ENCODE measurements around the gene MAT2B. TPM values are rescaled to one million over a fixed set of nuclear protein-coding genes. Genes with fewer than 3 reads are reported as not detected.

Gene MAT2B
- polyA plus RNA-seq, 1 of the 3 experiments (the other 2 are of a cell fraction) = 30.1 TPM

DNA sequence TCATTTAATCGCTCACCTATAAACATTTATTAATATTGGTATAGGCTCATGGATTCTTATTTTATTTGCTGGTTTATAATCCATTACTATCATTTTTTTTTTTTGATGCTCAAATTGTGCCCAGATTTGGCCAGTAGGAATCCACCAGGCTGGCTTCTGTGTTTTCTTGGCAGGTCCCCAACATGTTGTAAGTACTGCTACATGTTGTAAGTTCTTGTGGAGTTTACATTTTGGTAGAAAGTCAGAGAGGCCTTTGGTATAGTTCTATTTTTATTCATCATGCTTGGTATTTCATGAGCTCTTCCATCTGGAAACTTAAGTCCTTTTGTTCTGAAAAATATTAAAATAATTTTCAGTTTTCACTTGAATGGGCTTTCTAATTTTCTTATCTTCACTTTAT is 47.1 kb downstream of the MAT2B start:
- Histone ChIP-seq H3K4me2 (no peak overlapping the region), H4K20me1 (ENCODE audit: insufficient read depth) (no peaks in the 10 kb centered on the region), H3K9me2 (no peaks in the 10 kb centered on the region), H3K9ac (no peak overlapping the region), H3K4me1 (ENCODE audit: control insufficient read depth in 1 of 2, insufficient read depth in 2 of 2, low read depth in 1 of 2, low read length in 1 of 2) (no peaks in the 10 kb centered on the region), H3K27ac (ENCODE audit: low read depth in 2 of 2, low read length in 1 of 2) (no peak overlapping the region), H3K27me3 (ENCODE audit: insufficient read depth) (no peaks in the 10 kb centered on the region), H3K79me2 (ENCODE audit: insufficient read depth) (no peaks in the 10 kb centered on the region), H3K9me3 (no peaks in the 10 kb centered on the region), H3K36me3 (replicated peaks in 1 of 2; ENCODE audit: control insufficient read depth in 1 of 2, insufficient read depth in 2 of 2, low read length in 1 of 2) (no peaks in the 10 kb centered on the region), H3F3A (replicated peaks; ENCODE audit: insufficient read depth) (no peaks in the 10 kb centered on the region), H3K4me3 (ENCODE audit: low read depth in 2 of 2, low read length in 1 of 2) (no peak overlapping the region), H2AFZ (ENCODE audit: low read depth) (no peak overlapping the region)
- no peak for DNase-seq
- POLR2A ChIA-PET = no interaction called here
- CTCF ChIA-PET = interaction anchor here (1.8 kb wide), 1 partner anchor 12 kb away, joined by 7 read pairs; no protein-coding TSS in a partner anchor
- WGBS (ENCODE audit: low lambda C conversion rate) = 71% methylated on average over 1 of the region's 1 CpG
- TF ChIP-seq CHD2 (IDR thresholded peaks at IDR 0.05; ENCODE audit: low read length, partially characterized antibody) = no peak
- TF ChIP-seq, protein P1, sequence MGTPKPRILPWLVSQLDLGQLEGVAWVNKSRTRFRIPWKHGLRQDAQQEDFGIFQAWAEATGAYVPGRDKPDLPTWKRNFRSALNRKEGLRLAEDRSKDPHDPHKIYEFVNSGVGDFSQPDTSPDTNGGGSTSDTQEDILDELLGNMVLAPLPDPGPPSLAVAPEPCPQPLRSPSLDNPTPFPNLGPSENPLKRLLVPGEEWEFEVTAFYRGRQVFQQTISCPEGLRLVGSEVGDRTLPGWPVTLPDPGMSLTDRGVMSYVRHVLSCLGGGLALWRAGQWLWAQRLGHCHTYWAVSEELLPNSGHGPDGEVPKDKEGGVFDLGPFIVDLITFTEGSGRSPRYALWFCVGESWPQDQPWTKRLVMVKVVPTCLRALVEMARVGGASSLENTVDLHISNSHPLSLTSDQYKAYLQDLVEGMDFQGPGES (IDR thresholded peaks at IDR 0.05; ENCODE audit: low read depth, low read length) = no peak
- no peak for TF ChIP-seq RCOR1 (IDR thresholded peaks at IDR 0.05; ENCODE audit: low read length)
- TF ChIP-seq NFIC (IDR thresholded peaks at IDR 0.05; ENCODE audit: borderline replicate concordance) = no peak
- no peak for TF ChIP-seq SMC3 (IDR thresholded peaks at IDR 0.05; ENCODE audit: low read depth, low read length)

DNA sequence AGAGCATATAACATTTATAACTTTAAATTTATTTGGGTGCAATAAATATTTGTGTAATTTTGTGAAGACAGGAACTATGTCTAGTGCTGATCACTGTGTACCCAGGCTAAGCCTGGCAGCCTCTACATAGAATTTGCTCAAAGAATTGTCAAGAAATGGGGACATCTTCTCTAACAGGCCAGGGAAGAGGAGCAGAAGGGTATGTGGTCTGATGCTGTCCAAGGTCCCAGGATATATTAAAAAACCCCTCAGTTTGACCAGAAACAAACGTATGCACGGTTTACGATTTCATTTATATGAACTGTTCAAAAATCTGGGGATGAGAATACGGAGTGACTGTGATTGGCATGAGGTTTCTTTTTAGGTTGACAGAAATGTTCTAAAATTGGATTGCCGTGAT is 55.9 kb downstream of the MAT2B start:
- no peak for DNase-seq
- no peaks in the 10 kb centered on the region for H3K9me3 ChIP-seq
- no peak overlapping the region for H3K27ac ChIP-seq (ENCODE audit: low read depth in 2 of 2, low read length in 1 of 2)
- H3K79me2 ChIP-seq (ENCODE audit: insufficient read depth) = no peaks in the 10 kb centered on the region
- H3F3A ChIP-seq (replicated peaks; ENCODE audit: insufficient read depth) = no peaks in the 10 kb centered on the region
- no peak overlapping the region for H3K4me2 ChIP-seq
- H3K27me3 ChIP-seq (ENCODE audit: insufficient read depth) = no peaks in the 10 kb centered on the region
- 67% methylated on average over 5 of the region's 5 CpGs for WGBS (ENCODE audit: low lambda C conversion rate)
- H3K9ac ChIP-seq = no peak overlapping the region
- H3K9me2 ChIP-seq = no peaks in the 10 kb centered on the region
- H2AFZ ChIP-seq (ENCODE audit: low read depth) = no peak overlapping the region
- peaks cover 0 to 8% of the 10 kb centered on the region in 2 experiments; a peak in 2 of 4 replicates for H3K4me1 ChIP-seq (ENCODE audit: control insufficient read depth in 1 of 2, insufficient read depth in 2 of 2, low read depth in 1 of 2, low read length in 1 of 2)
- POLR2A ChIA-PET = no interaction called here
- no peak overlapping the region for H3K4me3 ChIP-seq (ENCODE audit: low read depth in 2 of 2, low read length in 1 of 2)
- CTCF ChIA-PET = interaction anchor here (0.8 kb wide), 1 partner anchor 451 kb away, joined by 4 read pairs; no protein-coding TSS in a partner anchor
- TF ChIP-seq REST (IDR thresholded peaks at IDR 0.05; ENCODE audit: low read depth, low read length) (peak; percentile 49; the same call in 1 of the 2 replicates), FOXJ3 (CRISPR knock-in tag; IDR thresholded peaks at IDR 0.05) (no peak)
- no peaks in the 10 kb centered on the region for H3K36me3 ChIP-seq (replicated peaks in 1 of 2; ENCODE audit: control insufficient read depth in 1 of 2, insufficient read depth in 2 of 2, low read length in 1 of 2)
- H4K20me1 ChIP-seq (ENCODE audit: insufficient read depth) = no peaks in the 10 kb centered on the region

Data from SK-N-SH (cell line).